Osteocyte (in vitro differentiated cells): ENCODE data around the gene RNF213. TPM values are rescaled to one million over a fixed set of nuclear protein-coding genes. Genes with fewer than 3 reads are reported as not detected.

Experiments used
- DNase-seq: peaks from one replicate; pipeline ENCODE4 v3.0.0; 2021; ENCODE audit warnings: mixed read lengths; ENCODE audit not compliant: unreplicated experiment; ENCODE audit errors: extremely low spot score
- H3K27ac Mint-ChIP-seq: one replicate; pipeline ENCODE4 v1.8.0; 2021; ENCODE audit warnings: mild to moderate bottlenecking, mixed read lengths; ENCODE audit not compliant: unreplicated experiment
- H3K27me3 Mint-ChIP-seq: one replicate; pipeline ENCODE4 v1.8.0; 2021; ENCODE audit warnings: mixed read lengths; ENCODE audit not compliant: unreplicated experiment
- H3K36me3 Mint-ChIP-seq: one replicate; pipeline ENCODE4 v1.8.0; 2021; ENCODE audit warnings: mixed read lengths; ENCODE audit not compliant: unreplicated experiment
- H3K4me1 Mint-ChIP-seq: one replicate; pipeline ENCODE4 v1.8.0; 2021; ENCODE audit warnings: mixed read lengths; ENCODE audit not compliant: unreplicated experiment
- H3K4me3 Mint-ChIP-seq: one replicate; pipeline ENCODE4 v1.8.0; 2021; ENCODE audit warnings: mild to moderate bottlenecking, moderate library complexity, mixed read lengths; ENCODE audit not compliant: unreplicated experiment
- H3K9me3 Mint-ChIP-seq: one replicate; pipeline ENCODE4 v1.8.0; 2021; ENCODE audit warnings: mixed read lengths; ENCODE audit not compliant: unreplicated experiment
- total RNA-seq: library from RNA; stranded (reverse); gene quantifications from 2 replicates; pipeline ENCODE4 v1.2.1, GENCODE V29; 2021
- TF ChIP-seq, protein P1 (sequence below): fragments of 200-600 bp; sonication (generic); IDR thresholded peaks from 2 replicates; pipeline ENCODE4 v1.5.0; 2021; ENCODE audit warnings: antibody characterized with exemption, mild to moderate bottlenecking, moderate library complexity

The RNF213 gene
- total RNA-seq, 1 donor from 2014 or later = 106 TPM

DNA sequence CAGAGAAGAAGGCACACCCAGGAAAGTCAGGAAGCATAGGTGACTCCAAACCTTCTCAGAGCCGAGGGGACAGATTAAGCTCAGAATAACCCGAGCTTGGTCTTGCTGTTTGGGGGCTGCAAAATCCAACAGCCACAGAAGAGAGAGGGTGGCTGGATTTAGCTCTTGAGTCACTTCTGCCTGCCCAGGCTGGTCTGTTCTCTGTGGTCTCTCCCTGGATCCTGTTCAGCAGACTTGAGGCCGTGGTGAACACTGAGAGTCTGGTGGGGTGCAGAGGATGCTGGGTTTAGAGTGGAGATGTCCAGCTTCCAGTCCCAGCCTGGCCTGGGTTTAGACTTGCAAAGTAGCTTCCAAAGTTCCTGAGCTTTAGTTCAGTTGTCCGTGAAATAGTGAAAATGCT, 31.6 kb upstream of the RNF213 start:
- Mint-ChIP-seq H3K27me3 (no peaks in the 10 kb centered on the region), H3K27ac (no peak overlapping the region), H3K4me3 (no peak overlapping the region), H3K9me3 (peaks cover 13% of the 10 kb centered on the region), H3K36me3 (peaks cover 36% of the 10 kb centered on the region), H3K4me1 (no peaks in the 10 kb centered on the region)
- TF ChIP-seq, protein P1, sequence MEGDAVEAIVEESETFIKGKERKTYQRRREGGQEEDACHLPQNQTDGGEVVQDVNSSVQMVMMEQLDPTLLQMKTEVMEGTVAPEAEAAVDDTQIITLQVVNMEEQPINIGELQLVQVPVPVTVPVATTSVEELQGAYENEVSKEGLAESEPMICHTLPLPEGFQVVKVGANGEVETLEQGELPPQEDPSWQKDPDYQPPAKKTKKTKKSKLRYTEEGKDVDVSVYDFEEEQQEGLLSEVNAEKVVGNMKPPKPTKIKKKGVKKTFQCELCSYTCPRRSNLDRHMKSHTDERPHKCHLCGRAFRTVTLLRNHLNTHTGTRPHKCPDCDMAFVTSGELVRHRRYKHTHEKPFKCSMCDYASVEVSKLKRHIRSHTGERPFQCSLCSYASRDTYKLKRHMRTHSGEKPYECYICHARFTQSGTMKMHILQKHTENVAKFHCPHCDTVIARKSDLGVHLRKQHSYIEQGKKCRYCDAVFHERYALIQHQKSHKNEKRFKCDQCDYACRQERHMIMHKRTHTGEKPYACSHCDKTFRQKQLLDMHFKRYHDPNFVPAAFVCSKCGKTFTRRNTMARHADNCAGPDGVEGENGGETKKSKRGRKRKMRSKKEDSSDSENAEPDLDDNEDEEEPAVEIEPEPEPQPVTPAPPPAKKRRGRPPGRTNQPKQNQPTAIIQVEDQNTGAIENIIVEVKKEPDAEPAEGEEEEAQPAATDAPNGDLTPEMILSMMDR = no peak
- no peak for DNase-seq

DNA sequence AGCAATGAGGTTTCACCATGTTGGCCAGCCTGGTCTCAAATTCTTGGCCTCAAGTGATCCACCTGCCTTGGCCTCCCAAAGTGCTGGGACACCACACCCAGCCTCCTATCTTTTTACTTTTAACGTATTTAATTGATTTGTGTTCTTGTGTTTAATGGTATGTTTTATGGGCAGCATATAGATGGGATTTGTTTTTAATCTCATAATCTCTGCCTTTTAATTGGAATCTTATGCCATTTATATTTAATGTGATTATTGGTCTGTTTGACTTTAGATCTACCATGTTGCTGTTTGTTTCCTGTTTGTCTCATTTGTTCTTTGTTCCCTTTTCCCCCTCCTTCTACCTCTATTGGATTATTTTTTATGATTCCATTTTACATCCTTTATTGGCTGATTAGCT, 28.2 kb upstream of the RNF213 start:
- Mint-ChIP-seq H3K36me3 (peaks cover 54% of the 10 kb centered on the region), H3K4me3 (no peak overlapping the region), H3K27me3 (no peaks in the 10 kb centered on the region), H3K27ac (no peak overlapping the region), H3K4me1 (no peaks in the 10 kb centered on the region), H3K9me3 (peaks cover 17% of the 10 kb centered on the region)
- TF ChIP-seq, protein P1 = no peak
- DNase-seq = no peak

DNA sequence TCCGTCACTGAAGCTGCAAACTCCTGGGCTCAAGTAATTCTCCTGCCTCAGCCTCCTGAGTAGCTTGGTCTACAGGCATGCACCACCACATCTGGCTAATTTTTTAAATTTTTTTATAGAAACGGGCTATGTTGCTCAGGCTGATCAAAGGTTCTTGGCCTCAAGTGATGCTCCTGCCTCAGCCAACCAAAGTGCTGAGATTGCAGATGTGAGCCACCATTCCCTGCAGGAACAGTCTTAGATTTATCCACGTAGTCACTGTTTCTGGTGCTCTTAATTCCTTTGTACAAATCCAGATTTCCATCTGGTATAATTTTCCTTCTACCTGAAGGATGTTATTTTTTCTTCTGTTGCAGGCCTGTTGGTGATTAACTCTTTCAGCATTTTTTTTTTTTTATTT, 27.4 kb upstream of the RNF213 start:
- H3K4me1 Mint-ChIP-seq = no peaks in the 10 kb centered on the region
- TF ChIP-seq, protein P1 = no peak
- peaks cover 59% of the 10 kb centered on the region for H3K36me3 Mint-ChIP-seq
- no peaks in the 10 kb centered on the region for H3K27me3 Mint-ChIP-seq
- no peak overlapping the region for H3K27ac Mint-ChIP-seq
- DNase-seq = no peak
- no peak overlapping the region for H3K4me3 Mint-ChIP-seq
- peaks cover 17% of the 10 kb centered on the region for H3K9me3 Mint-ChIP-seq

DNA sequence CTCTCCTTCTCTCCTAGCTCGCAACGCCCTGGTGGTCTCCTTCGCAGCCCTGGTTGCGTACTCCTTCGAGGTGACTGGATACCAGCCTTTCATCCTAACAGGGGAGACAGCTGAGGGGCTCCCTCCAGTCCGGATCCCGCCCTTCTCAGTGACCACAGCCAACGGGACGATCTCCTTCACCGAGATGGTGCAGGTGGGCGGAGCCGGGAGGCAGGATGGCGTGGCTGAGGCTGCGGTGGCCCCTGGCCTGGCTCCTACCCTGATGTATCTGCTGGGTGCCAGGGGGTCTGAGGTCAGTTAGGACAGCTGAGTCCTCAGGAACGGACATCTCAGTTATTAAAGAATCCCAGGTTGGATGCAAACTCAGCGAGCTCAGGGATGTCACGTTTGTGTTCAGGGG, 23.7 kb upstream of the RNF213 start:
- Mint-ChIP-seq H3K36me3 (peaks cover 58% of the 10 kb centered on the region), H3K27ac (no peak overlapping the region), H3K4me3 (no peak overlapping the region), H3K4me1 (no peaks in the 10 kb centered on the region), H3K9me3 (peaks cover 11% of the 10 kb centered on the region), H3K27me3 (no peaks in the 10 kb centered on the region)
- TF ChIP-seq, protein P1 = no peak
- no peak for DNase-seq

DNA sequence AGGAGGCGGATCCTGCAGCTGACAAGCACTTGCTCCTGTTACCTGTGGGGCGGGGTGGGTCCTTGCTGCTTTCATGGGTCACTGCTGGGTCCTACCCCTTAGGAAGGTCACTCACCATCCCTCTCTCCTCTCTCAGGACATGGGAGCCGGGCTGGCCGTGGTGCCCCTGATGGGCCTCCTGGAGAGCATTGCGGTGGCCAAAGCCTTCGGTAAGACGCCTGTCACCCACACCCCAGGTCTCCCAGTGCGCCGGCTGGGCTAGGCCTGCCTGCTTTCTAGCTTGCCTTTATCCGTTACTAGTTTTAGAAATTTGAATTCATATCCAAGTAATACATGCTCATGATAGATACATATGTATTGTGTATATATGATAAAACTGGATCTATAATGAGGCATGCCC, 23.3 kb upstream of the RNF213 start:
- H3K27me3 Mint-ChIP-seq = no peaks in the 10 kb centered on the region
- TF ChIP-seq, protein P1 = no peak
- no peak overlapping the region for H3K27ac Mint-ChIP-seq
- H3K9me3 Mint-ChIP-seq = peaks cover 9% of the 10 kb centered on the region
- H3K4me1 Mint-ChIP-seq = no peaks in the 10 kb centered on the region
- DNase-seq = no peak
- H3K36me3 Mint-ChIP-seq = peaks cover 55% of the 10 kb centered on the region
- no peak overlapping the region for H3K4me3 Mint-ChIP-seq
